Cortex of kidney (tissue), 1 donor: Measurements from ENCODE around the gene GGT7.
"Not testable (repeated sequence)": the region's sequence is repeated elsewhere in the genome, so short reads cannot be mapped to it uniquely, and the experiment has no call there.

ENCODE experiments used
- DNase-seq: peaks from one replicate; lab custom pipeline; 2025; lab: John Stamatoyannopoulos, UW

The GGT7 gene

DNA sequence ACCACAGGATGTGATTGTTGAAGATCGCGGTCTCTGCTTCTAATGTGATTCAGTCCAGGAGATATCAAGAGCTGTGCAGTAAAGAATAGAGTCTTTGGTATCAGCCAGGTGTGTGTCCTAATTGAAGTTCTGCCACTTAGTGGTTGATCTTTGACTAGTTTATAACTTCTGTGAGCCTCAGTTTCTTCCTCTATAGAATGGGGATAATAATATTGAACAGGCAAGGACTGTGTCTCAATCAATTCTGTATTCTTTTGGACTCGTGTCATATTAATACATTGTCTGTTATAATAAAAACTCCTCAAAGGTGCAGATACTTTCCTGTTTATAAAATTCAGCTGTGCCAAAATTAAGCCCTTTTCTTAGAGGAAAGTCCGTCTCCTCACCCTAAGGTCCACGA, 24.1 kb downstream of the GGT7 start:
- DNase-seq = no peak

DNA sequence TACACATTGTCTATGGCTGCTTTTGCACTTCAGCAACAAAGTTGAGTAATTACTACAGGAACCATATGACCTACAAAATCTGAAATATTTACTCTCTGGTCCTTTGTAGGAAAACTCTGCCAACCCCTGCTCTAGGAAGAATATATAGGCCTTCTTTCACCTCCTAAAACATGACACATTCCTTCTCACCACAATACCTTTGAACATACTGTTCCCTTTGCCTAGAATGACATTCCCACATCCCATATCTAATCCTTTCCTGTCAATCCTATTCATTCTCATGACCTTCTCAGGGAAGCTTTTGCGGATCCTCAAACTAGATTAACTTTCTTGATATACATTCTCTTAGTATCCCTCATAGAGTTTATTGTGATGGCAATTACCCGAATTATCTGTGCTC, 29.2 kb downstream of the GGT7 start:
- DNase-seq = no peak

DNA sequence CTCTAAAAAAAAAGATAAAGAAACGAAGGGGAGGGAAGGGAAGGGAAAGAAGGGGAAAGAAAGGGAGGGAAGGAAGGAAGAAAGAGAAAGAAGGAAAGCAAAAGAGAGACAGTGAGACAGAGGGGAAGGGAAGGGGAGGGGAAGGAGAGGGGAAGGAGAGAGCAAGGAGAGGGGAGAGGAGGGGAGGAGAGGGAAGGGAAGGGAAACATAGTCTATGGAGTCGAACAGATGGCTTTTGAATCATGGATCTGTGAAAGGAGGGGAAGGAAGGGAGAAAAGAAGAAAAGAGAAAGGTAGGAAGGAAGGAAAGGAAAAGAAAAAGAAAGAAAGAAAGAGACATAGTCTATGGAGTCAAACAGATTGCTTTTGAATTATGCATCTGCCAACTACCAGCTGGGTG, 30.5 kb downstream of the GGT7 start:
- DNase-seq = no peak

GRCh38 chr20:34834459-34834893, 38.2 kb downstream of the GGT7 start:
- DNase-seq = no peak

- DNase-seq = no peak
Observed at GRCh38 chr20:34831936-34832335, 40.7 kb downstream of the GGT7 start.

DNA sequence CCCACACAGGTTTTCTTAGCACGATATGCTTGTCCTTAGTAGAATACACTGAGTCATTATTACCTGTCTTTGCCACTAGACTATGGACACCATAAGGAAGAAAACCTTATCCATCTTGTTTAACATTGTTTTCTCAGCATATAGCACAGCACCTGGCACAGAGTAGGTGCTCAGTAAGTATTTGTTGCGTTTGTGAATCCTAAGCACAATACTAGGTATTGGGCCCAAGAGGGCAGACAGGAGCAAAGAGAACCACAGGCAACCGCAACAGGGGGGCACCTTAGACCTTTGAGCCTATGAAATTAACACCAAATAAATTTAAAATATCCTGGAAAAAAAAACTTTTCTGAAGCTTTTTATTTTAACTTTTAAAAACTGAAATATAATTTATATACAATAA, 43.5 kb downstream of the GGT7 start:
- no peak for DNase-seq

GRCh38 chr20:34825530-34826362, 46.9 kb downstream of the GGT7 start, which contains the start of gene NCOA6:
Gene NCOA6, minus strand, starts transcription at chr20:34825651. Its CDS starts 43,296 bp downstream, at chr20:34782355.
- no peak for DNase-seq

DNA sequence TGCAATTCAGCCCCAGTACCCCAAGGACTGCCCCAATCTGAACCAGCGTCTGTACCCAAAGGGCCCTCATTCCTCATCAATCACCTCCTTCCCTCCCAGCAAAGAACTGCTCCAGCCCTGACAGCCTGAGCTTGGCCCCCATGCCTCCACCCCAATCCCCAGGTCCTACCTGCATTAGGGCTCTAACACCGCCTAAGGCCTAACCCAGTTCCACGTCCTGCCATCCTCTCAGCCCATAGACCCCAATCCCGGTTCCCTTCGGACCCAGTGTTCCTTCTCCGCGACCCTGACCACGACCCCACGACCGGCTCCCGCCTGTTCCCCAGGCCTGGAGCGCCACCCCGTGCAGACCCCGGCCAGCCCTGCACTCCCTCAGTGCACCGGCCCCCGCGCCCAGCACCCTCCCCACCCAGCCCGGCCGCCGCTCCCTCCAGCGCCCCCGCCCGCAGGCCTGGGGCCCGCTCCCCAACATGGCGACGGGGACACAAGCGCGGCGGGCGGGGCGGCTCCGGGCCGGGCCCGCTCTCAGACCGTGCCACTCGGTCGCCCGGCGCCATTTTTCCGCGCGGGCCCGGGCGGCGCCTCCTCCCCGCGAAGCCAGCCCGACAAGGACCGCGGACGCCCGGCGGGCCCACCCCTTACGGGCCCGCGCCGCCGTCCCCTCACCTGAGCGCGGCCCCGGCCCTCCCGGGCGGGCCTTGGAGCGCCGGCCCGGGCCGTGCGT, 47.7 kb downstream of the GGT7 start:
- DNase-seq = no peak

GRCh38 chr20:34824452-34824805, 48.2 kb downstream of the GGT7 start:
- no peak for DNase-seq

DNA sequence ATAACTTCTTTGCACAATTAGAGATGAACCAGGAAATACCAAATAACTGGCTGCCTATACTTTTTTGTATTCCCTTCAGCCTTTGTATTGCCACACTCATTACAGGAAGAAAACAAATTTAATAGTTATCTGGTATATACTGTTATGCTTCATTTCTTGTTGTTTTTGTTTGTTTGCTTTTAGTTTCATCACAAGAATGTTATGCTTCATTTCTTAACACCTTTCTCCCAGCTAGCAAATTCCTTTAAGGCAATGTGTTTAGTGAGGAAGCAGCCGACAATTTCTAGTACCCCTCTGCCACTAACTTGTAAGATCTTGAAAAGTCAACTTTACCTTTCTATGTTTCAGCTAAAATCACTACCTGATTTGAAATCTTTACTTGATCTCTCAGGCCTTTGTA, 48.6 kb downstream of the GGT7 start:
- no peak for DNase-seq

DNA sequence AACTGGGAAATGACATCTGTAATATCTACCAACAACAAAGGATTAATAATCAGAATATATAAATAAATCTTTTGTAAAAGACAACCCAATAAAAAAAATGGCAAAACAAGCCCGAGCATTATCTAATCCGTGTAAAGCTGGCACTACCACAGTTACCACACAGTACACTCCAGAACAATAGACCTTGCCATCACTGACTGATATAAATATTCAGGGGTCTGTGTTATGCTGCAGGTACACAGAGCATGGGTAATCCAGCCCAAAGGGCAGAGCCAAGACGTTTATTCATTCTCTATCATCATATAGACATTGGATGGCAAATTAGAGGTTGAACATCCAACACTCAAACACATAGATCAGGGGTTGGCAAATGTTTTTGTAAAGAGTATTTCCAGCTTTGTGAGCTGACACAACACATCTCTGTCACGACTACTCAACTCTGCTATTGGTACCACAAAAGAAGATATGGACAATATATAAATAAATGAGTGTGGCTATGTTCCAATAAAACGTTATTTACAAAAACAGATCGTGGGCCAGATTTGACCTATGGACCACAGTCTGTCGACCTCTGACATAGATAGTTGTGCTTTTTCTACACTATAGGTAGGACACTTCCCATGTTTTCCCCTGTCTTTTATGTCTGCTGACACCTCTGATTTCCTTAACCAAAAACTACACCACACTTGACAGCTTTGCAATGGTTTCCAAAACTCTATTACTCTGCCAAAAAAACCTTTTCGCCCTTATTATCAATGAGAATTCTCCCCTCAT, 51.7 kb downstream of the GGT7 start:
- DNase-seq = no peak

DNA sequence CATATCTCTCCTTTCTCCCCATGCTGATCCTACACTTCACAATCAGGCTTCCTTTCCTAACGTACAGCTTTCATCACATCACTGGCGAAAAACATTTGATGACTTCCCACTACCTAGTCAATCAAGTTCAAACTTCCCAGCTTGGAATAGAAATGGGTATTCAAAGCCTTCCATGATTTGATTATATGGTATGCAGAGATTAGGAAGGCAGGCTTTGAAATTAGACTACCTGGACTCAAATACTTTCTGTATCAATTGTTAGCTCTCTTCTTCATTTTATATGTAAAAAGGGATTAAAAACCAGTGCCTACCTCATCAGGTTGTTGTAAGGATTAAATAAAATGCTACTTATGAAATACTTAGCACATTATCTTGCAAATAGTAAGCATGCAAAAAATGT, 54.9 kb downstream of the GGT7 start:
- DNase-seq = no peak

DNA sequence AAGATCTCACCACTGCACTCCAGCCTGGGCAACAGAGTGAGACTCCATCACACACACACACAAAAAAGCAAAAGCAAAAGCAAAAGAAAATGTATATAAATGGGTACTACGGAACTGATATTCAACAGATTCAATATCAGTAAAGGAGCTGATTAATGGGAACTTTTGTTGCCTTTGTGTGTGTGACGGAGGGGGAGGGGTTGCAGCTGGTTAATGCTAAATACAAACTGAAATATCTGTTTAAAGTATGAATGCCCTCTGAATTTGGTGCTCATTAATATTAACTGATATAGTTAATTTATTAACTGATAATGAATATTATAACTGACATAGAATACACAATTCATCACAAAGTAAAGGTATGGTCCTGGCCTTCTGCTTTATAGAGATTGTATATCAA, 55.6 kb downstream of the GGT7 start:
- DNase-seq = no peak

DNA sequence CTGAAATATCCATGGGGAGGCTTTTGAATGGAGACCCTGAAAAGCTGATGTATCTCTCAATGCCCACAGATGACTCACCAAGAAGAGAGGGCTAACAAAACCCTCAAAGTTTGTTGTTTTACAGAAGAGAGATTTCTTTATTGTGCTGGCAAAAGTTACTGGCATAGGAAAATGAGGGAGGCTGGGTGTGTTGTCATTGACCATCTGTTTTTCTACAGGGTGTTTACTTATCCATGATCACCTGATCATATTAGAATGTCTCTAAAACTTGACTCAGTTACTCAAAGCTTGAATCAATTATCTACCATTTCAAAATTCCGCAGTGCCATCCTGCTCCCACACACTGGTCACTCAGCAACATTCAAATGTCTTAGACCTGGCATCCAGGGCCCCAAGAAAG, 57.0 kb downstream of the GGT7 start:
- DNase-seq = no peak

- DNase-seq = no peak
Observed at GRCh38 chr20:34808583-34808982, 64.1 kb downstream of the GGT7 start.

DNA sequence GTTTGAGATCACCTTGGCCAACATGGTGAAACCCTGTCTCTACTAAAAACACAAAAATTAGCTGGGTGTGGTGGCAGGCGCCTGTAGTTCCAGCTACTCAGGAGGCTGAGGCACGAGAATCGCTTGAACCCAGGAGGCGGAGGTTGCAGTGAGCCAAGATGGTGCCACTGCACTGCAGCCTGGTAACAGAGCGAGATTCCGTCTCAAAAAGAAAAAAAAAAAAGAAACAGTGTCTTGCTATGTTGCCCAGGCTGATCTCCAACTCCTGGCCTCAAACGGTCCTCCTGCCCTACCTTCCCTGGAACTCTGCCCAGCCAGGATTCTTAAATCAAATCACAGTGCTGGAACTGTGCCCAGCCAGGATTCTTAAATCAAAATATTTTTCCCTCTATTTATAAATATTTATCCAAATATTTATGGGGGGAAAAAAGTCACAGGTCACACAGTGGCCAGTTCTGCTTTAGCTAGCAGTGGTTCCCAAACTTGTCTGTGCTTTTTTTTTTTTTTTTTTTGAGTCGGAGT, 64.7 kb downstream of the GGT7 start:
- not testable (repeated sequence) for DNase-seq

DNA sequence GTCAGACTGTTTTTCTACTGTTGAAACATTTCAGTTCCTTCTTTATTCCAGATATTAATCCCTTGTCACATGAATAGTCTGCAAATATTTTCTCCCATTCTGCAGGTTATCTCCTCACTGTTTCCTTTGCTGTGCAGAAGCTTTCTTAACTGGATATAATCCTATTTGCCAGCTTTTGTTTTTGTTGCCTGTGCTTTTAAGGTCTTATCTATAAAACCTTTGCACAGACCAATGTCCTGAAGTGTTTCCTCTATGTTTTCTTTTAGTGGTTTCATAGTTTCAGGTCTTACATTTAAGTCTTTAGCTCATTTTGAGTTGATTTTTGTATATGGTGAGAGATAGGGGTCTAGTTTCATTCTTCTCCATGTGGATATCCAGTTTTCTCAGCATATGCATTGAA, 66.4 kb downstream of the GGT7 start:
- no peak for DNase-seq

DNA sequence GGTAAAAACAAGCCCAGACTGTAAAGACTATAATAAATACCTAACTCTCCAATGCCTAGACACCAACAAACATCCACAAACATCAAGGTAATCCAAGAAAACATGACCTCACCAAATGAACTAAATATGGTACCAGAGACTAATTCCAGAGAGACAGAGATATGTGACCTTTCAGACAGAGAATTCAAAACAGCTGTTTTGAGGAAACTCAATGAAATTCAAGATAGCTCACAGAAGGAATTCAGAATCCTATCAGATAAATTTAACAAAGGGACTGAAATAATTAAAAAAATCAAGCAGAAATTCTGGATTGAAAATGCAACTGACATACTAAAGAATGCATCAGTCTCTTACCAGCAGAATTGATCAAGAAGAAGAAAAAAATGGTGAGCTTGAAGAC, 73.8 kb downstream of the GGT7 start:
- DNase-seq = no peak

GRCh38 chr20:34798328-34798727, 74.3 kb downstream of the GGT7 start:
- no peak for DNase-seq

- no peak for DNase-seq
Observed at GRCh38 chr20:34797012-34797995, 75.4 kb downstream of the GGT7 start.
